B cell (primary cell): Measurements from ENCODE around the gene FAM53B. TPM values are rescaled to one million over a fixed set of nuclear protein-coding genes. Genes with fewer than 3 reads are reported as not detected.

Source experiments
- ATAC-seq: fragments of 200-7000 bp; cut with Tn5 transposase; one replicate; pipeline ENCODE4 v1.10.0; 2021; ENCODE audit warnings: low read depth, mild to moderate bottlenecking, moderate number of reproducible peaks, moderate library complexity
- CTCF ChIA-PET: fragments of 350-600 bp; sonication (Branson Sonifier 250); formaldehyde crosslinking; loops from one replicate; lab custom pipeline; 2021; ENCODE audit warnings: antibody characterized with exemption, inconsistent platforms; lab: Charles Lee
- POLR2A ChIA-PET: fragments of 350-600 bp; sonication (Branson Sonifier 250); formaldehyde crosslinking; loops from one replicate; lab custom pipeline; 2021; ENCODE audit warnings: antibody characterized with exemption; lab: Charles Lee
- DNase-seq: peaks from one replicate; pipeline ENCODE4 v3.0.0; 2013
- H2AFZ ChIP-seq: 2 replicates; pipeline ENCODE4 v1.6.1; 2012; ENCODE audit warnings: mild to moderate bottlenecking, low read depth, low read length; ENCODE audit not compliant: insufficient read depth, poor library complexity, severe bottlenecking
- H3K27ac ChIP-seq, 2 donors: 1 replicate in 1 of 2; 2 replicates in 1 of 2; pipeline ENCODE4 v1.5.1; 2012 to 2013; ENCODE audit warnings: low read length in 2 of 2, mild to moderate bottlenecking in 2 of 2, moderate library complexity in 1 of 2
- H3K27me3 ChIP-seq, 4 experiments: fragments of 200-600 bp in 1 of 4; sonication (generic) in 1 of 4; replicated peaks in 1 of 4; 1 replicate in 2 of 4; 2 replicates in 2 of 4; pipeline versions ENCODE4 v1.6.1 to v1.7.0; 2013 to 2016; ENCODE audit warnings: low read length in 3 of 4, mild to moderate bottlenecking in 2 of 4, mixed read lengths in 1 of 4, moderate library complexity in 1 of 4; ENCODE audit not compliant: insufficient read depth in 4 of 4, control insufficient read depth in 3 of 4; ENCODE audit errors: control extremely low read depth in 1 of 4
- H3K36me3 ChIP-seq, 2 experiments: replicated peaks in 1 of 2; 1 replicate in 1 of 2; 2 replicates in 1 of 2; pipeline versions ENCODE4 v1.6.1 to v1.7.1; 2013; ENCODE audit warnings: low read length in 1 of 2; ENCODE audit not compliant: insufficient read depth in 2 of 2, control insufficient read depth in 1 of 2; ENCODE audit errors: control extremely low read depth in 1 of 2, extremely low read depth in 1 of 2
- H3K4me1 ChIP-seq, 2 donors: fragments of 200-600 bp in 1 of 2; sonication (generic) in 1 of 2; 1 replicate in 1 of 2; 2 replicates in 1 of 2; pipeline versions ENCODE4 v1.5.1 to v1.6.1; 2013 to 2017; ENCODE audit warnings: low read length in 2 of 2; ENCODE audit not compliant: control insufficient read depth in 2 of 2, insufficient read depth in 2 of 2
- H3K4me2 ChIP-seq: replicated peaks from 2 replicates; pipeline ENCODE3; 2012; ENCODE audit warnings: mild to moderate bottlenecking, low read depth, low read length; ENCODE audit not compliant: poor library complexity, severe bottlenecking
- H3K4me3 ChIP-seq, 5 experiments: fragments of 200-600 bp in 1 of 5; sonication (generic) in 1 of 5; 1 replicate in 3 of 5; 2 replicates in 2 of 5; pipeline versions ENCODE4 v1.5.1 to v1.7.0; 2011 to 2016; ENCODE audit warnings: low read length in 4 of 5, mild to moderate bottlenecking in 4 of 5, low read depth in 2 of 5, control low read depth in 1 of 5, moderate library complexity in 1 of 5; ENCODE audit not compliant: insufficient read depth in 1 of 5; ENCODE audit errors: control extremely low read depth in 1 of 5, extremely low read depth in 1 of 5
- H3K79me2 ChIP-seq: fragments of 200-600 bp; sonication (generic); one replicate; pipeline ENCODE4 v1.6.0; 2016; ENCODE audit warnings: low read length; ENCODE audit not compliant: control insufficient read depth, insufficient read depth
- H3K9ac ChIP-seq: fragments of 200-600 bp; sonication (generic); 2 replicates; pipeline ENCODE4 v1.6.1; 2017; ENCODE audit warnings: mild to moderate bottlenecking, low read length, moderate library complexity
- H3K9me3 ChIP-seq, 3 donors: one replicate each; pipeline versions ENCODE4 v1.6.1 to v1.7.1; 2013; ENCODE audit warnings: low read length in 2 of 3; ENCODE audit not compliant: control insufficient read depth in 2 of 3, insufficient read depth in 1 of 3; ENCODE audit errors: control extremely low read depth in 1 of 3
- H4K20me1 ChIP-seq: 2 replicates; pipeline ENCODE4 v1.6.0; 2012; ENCODE audit warnings: mild to moderate bottlenecking, low read length; ENCODE audit not compliant: insufficient read depth, control insufficient read depth, poor library complexity, severe bottlenecking
- H3K27ac Mint-ChIP-seq: one replicate; pipeline ENCODE4 v1.8.0; 2021; ENCODE audit warnings: mixed read lengths
- H3K27me3 Mint-ChIP-seq: one replicate; pipeline ENCODE4 v1.8.0; 2021; ENCODE audit warnings: mixed read lengths
- H3K4me1 Mint-ChIP-seq: one replicate; pipeline ENCODE4 v1.8.0; 2021; ENCODE audit warnings: mixed read lengths
- H3K4me3 Mint-ChIP-seq: one replicate; pipeline ENCODE4 v1.8.0; 2021; ENCODE audit warnings: mixed read lengths
- H3K9me3 Mint-ChIP-seq: one replicate; pipeline ENCODE4 v1.8.0; 2022; ENCODE audit warnings: mixed read lengths; ENCODE audit not compliant: insufficient read depth
- EZH2 ChIP-seq: IDR thresholded peaks from 2 replicates; pipeline ENCODE4 v1.6.1; 2012; ENCODE audit warnings: borderline replicate concordance, low read depth, mild to moderate bottlenecking, moderate library complexity, low read length; ENCODE audit not compliant: insufficient read depth, poor library complexity, severe bottlenecking
- WGBS: methylation state at CpG from one replicate; pipeline ENCODE4 v1.1.5; 2013; ENCODE audit warnings: missing lambda C conversion rate; ENCODE audit not compliant: insufficient coverage; 5-methylcytosine and 5-hydroxymethylcytosine counted together
- intact Hi-C: fragments of 100-400 bp; cut with micrococcal nuclease; formaldehyde crosslinking; loops from one replicate; pipeline ENCODE4 v1.10.0; 2022
- polyA plus RNA-seq: library from polyadenylated mRNA; depleted of rRNA; stranded (reverse); fragments of >200 nt; gene quantifications from 2 replicates; pipeline ENCODE4 v1.2.3, GENCODE V29; 2012
- total RNA-seq, 2 donors: library from RNA; stranded (reverse); fragments of 120-200 nt in 1 of 2; gene quantifications; 1 replicate in 1 of 2; 2 replicates in 1 of 2; pipeline versions ENCODE4 v1.2.3 to v1.2.4, GENCODE V29; 2013 to 2022
- TF ChIP-seq, protein P1 (sequence below): fragments of 200-600 bp; IDR thresholded peaks from one replicate; pipeline ENCODE4 v1.8.0; 2022; ENCODE audit warnings: antibody characterized with exemption, mild to moderate bottlenecking

The FAM53B gene
- total and polyA plus RNA-seq, 2 donors (not counting 1 experiment from before 2014, with no cell fraction given): 51.2 to 186 TPM

DNA sequence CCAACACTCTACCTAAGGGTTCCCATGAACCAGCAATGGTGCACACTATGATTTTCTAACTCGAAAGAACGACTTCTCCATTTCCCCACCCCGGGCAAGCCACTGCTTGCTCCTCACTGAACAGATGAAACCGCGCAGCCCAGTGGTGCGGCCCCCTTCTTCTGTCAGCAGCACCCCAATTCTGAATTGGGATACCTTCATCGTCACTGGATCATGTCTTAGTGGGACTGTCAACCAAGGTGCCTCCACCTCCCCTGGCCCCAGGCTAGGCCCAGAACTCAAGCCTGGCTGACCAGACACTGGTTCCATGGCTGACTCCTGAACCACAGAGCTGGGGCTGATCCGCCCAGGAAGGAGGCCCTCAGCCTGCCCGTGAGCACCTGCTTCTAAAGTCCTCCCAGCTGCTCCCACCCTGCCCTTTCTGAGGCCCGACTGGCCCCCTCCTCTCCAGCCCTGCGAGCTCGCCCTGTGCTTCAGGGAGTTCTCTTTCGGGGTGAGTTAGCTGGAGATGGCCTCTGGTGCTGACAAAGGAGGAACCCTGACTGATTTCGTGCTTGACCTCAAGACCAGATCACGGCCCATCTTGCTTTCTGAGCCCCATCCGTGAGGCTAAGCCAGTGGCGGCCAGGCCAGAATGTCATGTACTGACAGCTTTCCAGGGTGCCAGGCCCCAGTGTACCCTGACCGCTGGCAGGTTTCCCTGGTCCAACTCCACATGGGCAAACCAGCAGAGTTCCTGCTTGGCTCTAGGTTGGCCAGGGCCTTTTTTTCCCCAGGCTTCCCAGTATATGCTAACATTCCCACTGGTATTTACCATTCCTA lies 44.5 kb downstream of the FAM53B start:
- peaks cover 100% of the 10 kb centered on the region for H3K79me2 ChIP-seq
- H3K27me3 Mint-ChIP-seq: no peaks in the 10 kb centered on the region
- peak overlapping the region; percentile 80 to 91 for H3K27ac ChIP-seq
- no peak overlapping the region for H3K4me3 ChIP-seq
- DNase-seq (no peak), ATAC-seq (no peak)
- H3K9ac ChIP-seq: no peak overlapping the region
- POLR2A ChIA-PET: interaction anchor here (0.7 to 3.1 kb wide), 3 partner anchors 9 to 158 kb away, joined by 3 to 17 read pairs (median 3); no protein-coding TSS in a partner anchor
- TF ChIP-seq, protein P1, sequence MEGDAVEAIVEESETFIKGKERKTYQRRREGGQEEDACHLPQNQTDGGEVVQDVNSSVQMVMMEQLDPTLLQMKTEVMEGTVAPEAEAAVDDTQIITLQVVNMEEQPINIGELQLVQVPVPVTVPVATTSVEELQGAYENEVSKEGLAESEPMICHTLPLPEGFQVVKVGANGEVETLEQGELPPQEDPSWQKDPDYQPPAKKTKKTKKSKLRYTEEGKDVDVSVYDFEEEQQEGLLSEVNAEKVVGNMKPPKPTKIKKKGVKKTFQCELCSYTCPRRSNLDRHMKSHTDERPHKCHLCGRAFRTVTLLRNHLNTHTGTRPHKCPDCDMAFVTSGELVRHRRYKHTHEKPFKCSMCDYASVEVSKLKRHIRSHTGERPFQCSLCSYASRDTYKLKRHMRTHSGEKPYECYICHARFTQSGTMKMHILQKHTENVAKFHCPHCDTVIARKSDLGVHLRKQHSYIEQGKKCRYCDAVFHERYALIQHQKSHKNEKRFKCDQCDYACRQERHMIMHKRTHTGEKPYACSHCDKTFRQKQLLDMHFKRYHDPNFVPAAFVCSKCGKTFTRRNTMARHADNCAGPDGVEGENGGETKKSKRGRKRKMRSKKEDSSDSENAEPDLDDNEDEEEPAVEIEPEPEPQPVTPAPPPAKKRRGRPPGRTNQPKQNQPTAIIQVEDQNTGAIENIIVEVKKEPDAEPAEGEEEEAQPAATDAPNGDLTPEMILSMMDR: no peak
- no peak for TF ChIP-seq EZH2
- H3K4me1 ChIP-seq: peaks cover 90 to 99% of the 10 kb centered on the region in 2 donors
- peaks cover 1 to 86% of the 10 kb centered on the region in 2 experiments for H3K36me3 ChIP-seq
- intact Hi-C loops: loop anchor here (1.0 to 5.0 kb wide), 2 partner anchors 42 to 52 kb away; no protein-coding TSS in a partner anchor
- no peaks in the 10 kb centered on the region for H3K27me3 ChIP-seq
- peaks cover 81% of the 10 kb centered on the region for H4K20me1 ChIP-seq
- H3K4me2 ChIP-seq: peak overlapping the region; percentile 74
- H3K9me3 Mint-ChIP-seq: no peaks in the 10 kb centered on the region
- whole genome bisulfite sequencing: 93% methylated on average over 17 of the region's 18 CpGs
- peaks cover 99% of the 10 kb centered on the region for H3K4me1 Mint-ChIP-seq
- peak overlapping the region; percentile 75 for H3K4me3 Mint-ChIP-seq
- no peaks in the 10 kb centered on the region for H3K9me3 ChIP-seq
- CTCF ChIA-PET: interaction anchor here (0.8 to 4.0 kb wide), 5 partner anchors 19 to 62 kb away, joined by 3 to 26 read pairs (median 7); no protein-coding TSS in a partner anchor
- H2AFZ ChIP-seq: no peak overlapping the region
- peak overlapping the region; percentile 97 for H3K27ac Mint-ChIP-seq
